Breast epithelium (tissue), 3 donors: Measurements from ENCODE around the gene USP53.

ENCODE experiments used
- CTCF ChIP-seq, 3 donors: fragments of 450-650 bp; IDR thresholded peaks; one replicate each; pipeline ENCODE4 v1.5.1; 2016 to 2017; ENCODE audit warnings: antibody characterized with exemption in 3 of 3, mild to moderate bottlenecking in 3 of 3, moderate library complexity in 3 of 3
- POLR2A ChIP-seq: fragments of 450-650 bp; IDR thresholded peaks from one replicate; pipeline ENCODE4 v1.6.1; 2016; ENCODE audit warnings: antibody characterized with exemption, mild to moderate bottlenecking, moderate library complexity

GRCh38 chr4:119240128-119240527 is 27.6 kb downstream of the USP53 start:
- no peak for TF ChIP-seq POLR2A
- TF ChIP-seq CTCF (IDR thresholded peaks at IDR 0.05): no peak
